ENCODE data around the gene CERS4. TPM values are rescaled to one million over a fixed set of nuclear protein-coding genes. Genes with fewer than 3 reads are reported as not detected.

CERS4 gene, protein sequence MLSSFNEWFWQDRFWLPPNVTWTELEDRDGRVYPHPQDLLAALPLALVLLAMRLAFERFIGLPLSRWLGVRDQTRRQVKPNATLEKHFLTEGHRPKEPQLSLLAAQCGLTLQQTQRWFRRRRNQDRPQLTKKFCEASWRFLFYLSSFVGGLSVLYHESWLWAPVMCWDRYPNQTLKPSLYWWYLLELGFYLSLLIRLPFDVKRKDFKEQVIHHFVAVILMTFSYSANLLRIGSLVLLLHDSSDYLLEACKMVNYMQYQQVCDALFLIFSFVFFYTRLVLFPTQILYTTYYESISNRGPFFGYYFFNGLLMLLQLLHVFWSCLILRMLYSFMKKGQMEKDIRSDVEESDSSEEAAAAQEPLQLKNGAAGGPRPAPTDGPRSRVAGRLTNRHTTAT
- polyA plus RNA-seq = 1.3 and 3.1 TPM in 2 replicates

DNA sequence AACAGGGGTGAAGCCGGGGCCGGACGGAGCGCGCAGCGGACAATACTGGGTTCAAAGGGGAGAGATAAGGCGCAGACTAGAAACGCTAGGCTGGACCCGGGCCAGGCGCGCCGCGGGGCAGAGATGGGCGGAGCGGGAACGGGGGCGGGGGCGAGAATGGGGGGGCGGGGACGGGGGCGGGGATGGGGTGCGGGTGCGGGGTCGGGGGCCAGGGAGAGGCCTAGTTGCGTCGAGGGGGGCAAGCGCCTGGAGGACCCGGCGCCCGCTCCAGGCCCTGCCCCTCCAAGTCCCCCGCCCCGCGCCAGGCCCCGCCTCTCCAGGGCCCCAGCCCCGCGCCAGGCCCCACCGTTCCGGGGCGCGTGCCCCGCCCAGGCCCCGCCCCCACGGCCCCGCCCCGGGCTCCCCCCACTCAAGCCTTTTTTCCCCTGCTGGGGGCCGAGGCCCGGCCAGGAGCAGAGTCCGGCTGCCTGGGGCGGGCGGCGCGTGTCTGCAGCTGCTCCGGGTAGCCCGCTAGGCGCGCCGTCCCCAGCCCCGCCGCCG is at the start of gene CERS4:
TSS of gene CERS4 (plus strand) at position 449 of the 540 bp plus-strand sequence. CDS start 41,707 bp downstream, outside the sequence.

DNA sequence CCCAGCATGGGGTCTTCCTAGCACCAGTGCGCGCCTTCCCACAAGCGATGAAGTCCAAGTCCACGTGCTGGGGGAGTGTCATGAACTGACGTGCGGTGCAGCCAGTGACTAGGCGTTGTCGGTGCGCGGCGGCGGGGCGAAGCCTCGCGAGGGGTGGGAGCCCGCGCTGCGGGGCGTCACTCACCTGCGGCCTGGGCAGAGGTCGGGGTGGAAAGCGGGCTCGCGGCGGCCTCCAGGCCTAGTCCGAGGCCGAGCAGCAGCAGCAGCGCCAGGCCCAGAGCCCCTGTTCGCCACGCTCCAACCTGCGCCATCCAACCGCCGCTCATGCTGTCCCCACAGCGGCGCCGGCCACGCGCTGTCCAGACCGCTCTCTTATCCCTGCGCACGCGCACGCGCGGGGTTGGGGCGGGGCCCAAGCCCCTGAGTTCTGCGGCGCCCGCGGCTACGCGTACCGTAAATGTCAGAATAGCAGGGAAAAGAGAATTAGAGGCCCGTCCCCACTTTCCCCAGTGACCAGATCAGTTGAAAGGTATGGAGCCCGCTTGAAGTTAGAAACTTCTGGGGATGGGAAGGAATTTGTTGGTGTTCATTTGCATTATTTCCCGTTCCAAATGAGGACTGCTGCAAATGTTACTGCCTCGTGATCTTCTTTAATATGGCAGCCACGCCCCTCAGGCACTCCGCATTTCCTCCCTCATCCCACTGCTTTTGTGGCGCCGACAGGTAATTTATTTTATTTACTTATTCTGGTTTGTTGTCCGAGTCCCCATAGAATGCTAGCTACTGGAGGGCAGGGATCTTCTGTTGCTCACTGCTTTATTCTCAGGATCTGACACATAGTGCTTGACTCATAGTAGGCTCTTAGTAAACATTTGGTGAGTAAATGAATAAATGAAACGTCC is 99.0 kb downstream of the CERS4 start, which contains the start of gene CD320:
TSS of gene CD320 (minus strand) at position 394 of the 902 bp plus-strand sequence. CDS start at position 326, 68 bp downstream.

Other genes starting within 250 kb of the CERS4 start
- gene ELAVL1, start 203.7 kb upstream of the CERS4 start, polyA plus RNA-seq = 6.6 and 8.6 TPM in 2 replicates
- gene CCL25, start 156.6 kb upstream of the CERS4 start, polyA plus RNA-seq = not detected in 2 replicates
- not detected in 2 replicates for gene FBN3, start 59.8 kb upstream of the CERS4 start, polyA plus RNA-seq
- 16.1 and 22.6 TPM in 2 replicates for gene CD320, start 99.0 kb downstream of the CERS4 start, polyA plus RNA-seq
- gene NDUFA7, start 112.0 kb downstream of the CERS4 start, polyA plus RNA-seq = 393 and 475 TPM in 2 replicates
- 731 and 808 TPM in 2 replicates for gene RPS28, start 112.1 kb downstream of the CERS4 start, polyA plus RNA-seq
- gene KANK3, start 133.9 kb downstream of the CERS4 start, polyA plus RNA-seq = not detected in 2 replicates
- 1.8 TPM in 1 of 2 replicates, not detected in the other for gene ANGPTL4, start 154.8 kb downstream of the CERS4 start, polyA plus RNA-seq
- 40.3 and 43.4 TPM in 2 replicates for gene RAB11B, start 181.0 kb downstream of the CERS4 start, polyA plus RNA-seq
- 8.4 and 12.8 TPM in 2 replicates for gene MARCHF2, start 203.9 kb downstream of the CERS4 start, polyA plus RNA-seq
- 13.6 and 16.2 TPM in 2 replicates for gene HNRNPM, start 235.6 kb downstream of the CERS4 start, polyA plus RNA-seq